ENCODE measurements around the gene CEP68.
"Not testable (repeated sequence)": the region's sequence is repeated elsewhere in the genome, so short reads cannot be mapped to it uniquely, and the experiment has no call there.

The CEP68 gene

DNA sequence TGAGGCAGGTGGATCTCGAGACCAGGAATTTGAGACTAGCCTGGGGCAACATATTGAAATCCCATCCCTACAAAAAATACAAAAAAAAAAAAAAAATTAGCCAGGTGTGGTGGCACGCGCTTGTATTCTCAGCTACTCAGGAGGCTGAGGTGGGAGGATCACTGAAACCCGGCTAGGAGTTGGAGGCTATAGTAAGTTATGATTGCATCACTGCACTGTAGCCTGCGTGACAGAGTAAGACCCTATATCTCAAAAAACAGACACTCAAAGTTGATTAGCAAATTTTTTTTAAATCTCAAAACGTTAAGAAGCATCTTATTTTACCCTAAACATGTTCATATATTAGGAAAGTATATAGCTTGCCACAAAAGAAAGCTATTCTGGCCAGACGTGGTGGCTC, 66.1 kb downstream of the CEP68 start:
- H3K9me3 ChIP-seq (ENCODE audit: insufficient read depth, low read depth, low read length) = no peaks in the 10 kb centered on the region
- peaks cover 100% of the 10 kb centered on the region for H3K79me2 ChIP-seq (ENCODE audit: insufficient read depth, low read length)
- H2AFZ ChIP-seq (ENCODE audit: low read length) = no peak overlapping the region
- no peak overlapping the region for H3K9ac ChIP-seq (ENCODE audit: low read depth, low read length, poor library complexity, severe bottlenecking)
- TF ChIP-seq CTCF (conservative IDR thresholded peaks at IDR 0.05; ENCODE audit: low read length) (no peak), EZH2phosphoT487 (IDR thresholded peaks at IDR 0.05; ENCODE audit: borderline replicate concordance) (no peak)
- peaks cover 30% of the 10 kb centered on the region for H3K4me1 ChIP-seq (ENCODE audit: insufficient read depth, low read length, poor library complexity, severe bottlenecking)
- H3K9me2 ChIP-seq (replicated peaks; ENCODE audit: low read depth, low read length) = no peaks in the 10 kb centered on the region
- H3F3A ChIP-seq (ENCODE audit: low read depth) = no peaks in the 10 kb centered on the region
- peak overlapping the region; percentile 18 for H3K4me2 ChIP-seq (ENCODE audit: low read depth, low read length, poor library complexity, severe bottlenecking)
- peaks cover 86% of the 10 kb centered on the region for H4K20me1 ChIP-seq (ENCODE audit: insufficient read depth, low read length, poor library complexity, severe bottlenecking)
- no peak overlapping the region for H3K4me3 ChIP-seq (ENCODE audit: low read length, poor library complexity, severe bottlenecking)
- 0 out of 2 replicates have a peak, but pooled peaks cover 2% of the 10 kb centered on the region for H3K36me3 ChIP-seq (ENCODE audit: insufficient read depth, low read length)
- no peaks in the 10 kb centered on the region for H3K27me3 ChIP-seq (ENCODE audit: insufficient read depth, low read length, poor library complexity, severe bottlenecking)

DNA sequence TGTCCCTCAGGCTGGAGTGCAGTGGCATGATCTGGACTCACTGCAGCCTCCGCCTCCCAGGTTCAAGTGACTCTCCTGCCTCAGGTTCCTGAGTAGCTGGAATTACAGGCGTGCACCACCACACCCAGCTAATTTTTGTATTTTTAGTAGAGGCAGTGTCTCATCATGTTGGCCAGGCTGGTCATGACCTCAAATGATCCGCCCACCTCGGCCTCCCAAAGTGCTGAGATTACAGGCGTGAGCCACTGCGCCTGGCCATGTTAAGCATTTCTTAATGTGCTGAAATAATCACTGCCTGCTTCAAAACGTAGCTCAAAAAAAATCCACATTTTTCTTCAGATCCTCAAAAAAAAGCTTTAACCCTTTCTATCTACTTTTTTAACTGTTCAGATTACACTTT, 69.2 kb downstream of the CEP68 start:
- not testable (repeated sequence) for H3K9me3 ChIP-seq (ENCODE audit: insufficient read depth, low read depth, low read length); H3K9ac ChIP-seq (ENCODE audit: low read depth, low read length, poor library complexity, severe bottlenecking); H3F3A ChIP-seq (ENCODE audit: low read depth); H3K9me2 ChIP-seq (replicated peaks; ENCODE audit: low read depth, low read length); H2AFZ ChIP-seq (ENCODE audit: low read length); H3K36me3 ChIP-seq (ENCODE audit: insufficient read depth, low read length); H3K27me3 ChIP-seq (ENCODE audit: insufficient read depth, low read length, poor library complexity, severe bottlenecking)
- peak overlapping the region; percentile 84 for H3K4me2 ChIP-seq (ENCODE audit: low read depth, low read length, poor library complexity, severe bottlenecking)
- peaks cover 88% of the 10 kb centered on the region for H4K20me1 ChIP-seq (ENCODE audit: insufficient read depth, low read length, poor library complexity, severe bottlenecking)
- H3K4me3 ChIP-seq (ENCODE audit: low read length, poor library complexity, severe bottlenecking) = peak overlapping the region; percentile 80
- peaks cover 34% of the 10 kb centered on the region for H3K4me1 ChIP-seq (ENCODE audit: insufficient read depth, low read length, poor library complexity, severe bottlenecking)
- peaks cover 94% of the 10 kb centered on the region for H3K79me2 ChIP-seq (ENCODE audit: insufficient read depth, low read length)

GRCh38 chr2:65128297-65129190, 72.3 kb downstream of the CEP68 start:
- Histone ChIP-seq H3K79me2 (ENCODE audit: insufficient read depth, low read length) (peaks cover 64% of the 10 kb centered on the region), H3F3A (ENCODE audit: low read depth) (no peaks in the 10 kb centered on the region), H3K4me2 (ENCODE audit: low read depth, low read length, poor library complexity, severe bottlenecking) (peak overlapping the region; percentile 84), H3K4me3 (ENCODE audit: low read length, poor library complexity, severe bottlenecking) (peak overlapping the region; percentile 80), H4K20me1 (ENCODE audit: insufficient read depth, low read length, poor library complexity, severe bottlenecking) (peaks cover 62% of the 10 kb centered on the region), H3K9me2 (replicated peaks; ENCODE audit: low read depth, low read length) (no peaks in the 10 kb centered on the region), H3K9ac (ENCODE audit: low read depth, low read length, poor library complexity, severe bottlenecking) (peak overlapping the region; percentile 89), H3K27me3 (ENCODE audit: insufficient read depth, low read length, poor library complexity, severe bottlenecking) (no peaks in the 10 kb centered on the region), H2AFZ (ENCODE audit: low read length) (no peak overlapping the region), H3K9me3 (ENCODE audit: insufficient read depth, low read depth, low read length) (no peaks in the 10 kb centered on the region), H3K36me3 (ENCODE audit: insufficient read depth, low read length) (no peaks in the 10 kb centered on the region), H3K4me1 (ENCODE audit: insufficient read depth, low read length, poor library complexity, severe bottlenecking) (peaks cover 30% of the 10 kb centered on the region)
- TF ChIP-seq EZH2phosphoT487 (IDR thresholded peaks at IDR 0.05; ENCODE audit: borderline replicate concordance) (no peak), CTCF (conservative IDR thresholded peaks at IDR 0.05; ENCODE audit: low read length) (no peak)
